Effector memory CD8-positive, alpha-beta T cell (primary cell): ENCODE measurements around the gene MTMR10.

Experiments
- ATAC-seq: fragments of 150-1000 bp; cut with Tn5 transposase; replicated peaks from 2 replicates; pipeline ENCODE4 v1.10.0; 2021; ENCODE audit warnings: mild to moderate bottlenecking, moderate library complexity
- DNase-seq, 3 experiments: peaks; one replicate each; pipeline ENCODE4 v3.0.0; 2021
- H3K27ac Mint-ChIP-seq, 2 donors: one replicate each; pipeline ENCODE4 v1.8.0; 2022; ENCODE audit warnings: mild to moderate bottlenecking in 2 of 2, mixed read lengths in 2 of 2, moderate library complexity in 2 of 2
- H3K27me3 Mint-ChIP-seq, 2 donors: one replicate each; pipeline ENCODE4 v1.8.0; 2022; ENCODE audit warnings: mixed read lengths in 2 of 2
- H3K36me3 Mint-ChIP-seq: one replicate; pipeline ENCODE4 v1.8.0; 2022; ENCODE audit warnings: mild to moderate bottlenecking, moderate library complexity, mixed read lengths; ENCODE audit not compliant: insufficient read depth
- H3K4me1 Mint-ChIP-seq, 2 donors: one replicate each; pipeline ENCODE4 v1.8.0; 2022; ENCODE audit warnings: low read depth in 2 of 2, mixed read lengths in 2 of 2
- H3K4me3 Mint-ChIP-seq, 2 donors: one replicate each; pipeline ENCODE4 v1.8.0; 2022; ENCODE audit warnings: mild to moderate bottlenecking in 2 of 2, mixed read lengths in 2 of 2, moderate library complexity in 2 of 2
- H3K9me3 Mint-ChIP-seq, 2 donors: one replicate each; pipeline ENCODE4 v1.8.0; 2022; ENCODE audit warnings: mixed read lengths in 2 of 2

MTMR10 gene

GRCh38 chr15:31024979-31025378, 33.6 kb upstream of the MTMR10 start:
- DNase-seq (no peak), ATAC-seq (no peak)
- Mint-ChIP-seq H3K4me1 (peaks cover 0 to 4% of the 10 kb centered on the region in 2 donors), H3K27me3 (peaks cover 36 to 44% of the 10 kb centered on the region in 2 donors), H3K27ac (no peak overlapping the region), H3K4me3 (no peak overlapping the region), H3K9me3 (no peaks in the 10 kb centered on the region), H3K36me3 (no peaks in the 10 kb centered on the region)

- ATAC-seq (no peak), DNase-seq (no peak)
- no peaks in the 10 kb centered on the region for H3K36me3 Mint-ChIP-seq
- no peak overlapping the region for H3K27ac Mint-ChIP-seq
- H3K27me3 Mint-ChIP-seq: peaks cover 36 to 47% of the 10 kb centered on the region in 2 donors
- peaks cover 0 to 4% of the 10 kb centered on the region in 2 donors for H3K4me1 Mint-ChIP-seq
- H3K4me3 Mint-ChIP-seq: no peak overlapping the region
- H3K9me3 Mint-ChIP-seq: no peaks in the 10 kb centered on the region
These were observed 32.9 kb upstream of the MTMR10 start for GRCh38 chr15:31024330-31024729.

- Mint-ChIP-seq H3K4me1 (peaks cover 0 to 4% of the 10 kb centered on the region in 2 donors), H3K4me3 (no peak overlapping the region), H3K36me3 (no peaks in the 10 kb centered on the region), H3K27ac (no peak overlapping the region), H3K9me3 (no peaks in the 10 kb centered on the region), H3K27me3 (peaks cover 38 to 47% of the 10 kb centered on the region in 2 donors)
- no peak for ATAC-seq
- no peak for DNase-seq
These were observed 32.4 kb upstream of the MTMR10 start for GRCh38 chr15:31023841-31024240.

GRCh38 chr15:31021067-31021665, 29.7 kb upstream of the MTMR10 start:
- ATAC-seq (no peak), DNase-seq (no peak)
- peaks cover 30 to 38% of the 10 kb centered on the region in 2 donors for H3K27me3 Mint-ChIP-seq
- no peak overlapping the region for H3K27ac Mint-ChIP-seq
- no peaks in the 10 kb centered on the region for H3K36me3 Mint-ChIP-seq
- H3K9me3 Mint-ChIP-seq: no peaks in the 10 kb centered on the region
- H3K4me1 Mint-ChIP-seq: peaks cover 0 to 4% of the 10 kb centered on the region in 2 donors
- no peak overlapping the region for H3K4me3 Mint-ChIP-seq

GRCh38 chr15:31020542-31020941, 29.1 kb upstream of the MTMR10 start:
- Mint-ChIP-seq H3K27ac (no peak overlapping the region), H3K4me3 (no peak overlapping the region), H3K36me3 (no peaks in the 10 kb centered on the region), H3K9me3 (no peaks in the 10 kb centered on the region), H3K27me3 (peaks cover 30 to 32% of the 10 kb centered on the region in 2 donors), H3K4me1 (peaks cover 0 to 4% of the 10 kb centered on the region in 2 donors)
- DNase-seq (no peak), ATAC-seq (no peak)

GRCh38 chr15:31019986-31020385, 28.6 kb upstream of the MTMR10 start:
- H3K9me3 Mint-ChIP-seq: no peaks in the 10 kb centered on the region
- H3K36me3 Mint-ChIP-seq: no peaks in the 10 kb centered on the region
- peaks cover 26 to 32% of the 10 kb centered on the region in 2 donors for H3K27me3 Mint-ChIP-seq
- no peak overlapping the region for H3K27ac Mint-ChIP-seq
- DNase-seq (no peak), ATAC-seq (no peak)
- peaks cover 0 to 4% of the 10 kb centered on the region in 2 donors for H3K4me1 Mint-ChIP-seq
- no peak overlapping the region for H3K4me3 Mint-ChIP-seq

GRCh38 chr15:31017311-31017710, 25.9 kb upstream of the MTMR10 start:
- ATAC-seq (no peak), DNase-seq (no peak)
- Mint-ChIP-seq H3K36me3 (no peaks in the 10 kb centered on the region), H3K4me3 (no peak overlapping the region), H3K4me1 (peaks cover 3 to 4% of the 10 kb centered on the region in 2 donors), H3K27ac (no peak overlapping the region), H3K9me3 (peaks cover 4 to 7% of the 10 kb centered on the region in 2 donors), H3K27me3 (peaks cover 24 to 31% of the 10 kb centered on the region in 2 donors)

GRCh38 chr15:31016446-31016915, 25.1 kb upstream of the MTMR10 start:
- ATAC-seq (no peak), DNase-seq (no peak)
- H3K36me3 Mint-ChIP-seq: no peaks in the 10 kb centered on the region
- peaks cover 23 to 32% of the 10 kb centered on the region in 2 donors for H3K27me3 Mint-ChIP-seq
- no peak overlapping the region for H3K4me3 Mint-ChIP-seq
- peaks cover 3 to 4% of the 10 kb centered on the region in 2 donors for H3K4me1 Mint-ChIP-seq
- peaks cover 4 to 15% of the 10 kb centered on the region in 2 donors for H3K9me3 Mint-ChIP-seq
- no peak overlapping the region for H3K27ac Mint-ChIP-seq

- Mint-ChIP-seq H3K4me1 (peaks cover 3 to 4% of the 10 kb centered on the region in 2 donors), H3K36me3 (no peaks in the 10 kb centered on the region), H3K9me3 (peaks cover 4 to 17% of the 10 kb centered on the region in 2 donors), H3K27me3 (peaks cover 5 to 18% of the 10 kb centered on the region in 2 donors), H3K4me3 (no peak overlapping the region), H3K27ac (no peak overlapping the region)
- ATAC-seq (no peak), DNase-seq (no peak)
These were observed 23.1 kb upstream of the MTMR10 start for GRCh38 chr15:31014608-31014925.

- DNase-seq: no peak
- H3K27me3 Mint-ChIP-seq: peaks cover 5 to 17% of the 10 kb centered on the region in 2 donors
- no peak overlapping the region for H3K4me3 Mint-ChIP-seq
- peaks cover 4 to 17% of the 10 kb centered on the region in 2 donors for H3K9me3 Mint-ChIP-seq
- no peak for ATAC-seq
- H3K4me1 Mint-ChIP-seq: peaks cover 3 to 4% of the 10 kb centered on the region in 2 donors
- no peaks in the 10 kb centered on the region for H3K36me3 Mint-ChIP-seq
- H3K27ac Mint-ChIP-seq: no peak overlapping the region
These were observed 22.6 kb upstream of the MTMR10 start for GRCh38 chr15:31013863-31014607.

GRCh38 chr15:31012455-31012854, 21.0 kb upstream of the MTMR10 start:
- Mint-ChIP-seq H3K9me3 (peaks cover 4 to 17% of the 10 kb centered on the region in 2 donors), H3K4me3 (no peak overlapping the region), H3K36me3 (no peaks in the 10 kb centered on the region), H3K27me3 (peaks cover 5 to 13% of the 10 kb centered on the region in 2 donors), H3K4me1 (peaks cover 4% of the 10 kb centered on the region in 2 donors), H3K27ac (no peak overlapping the region)
- no peak for DNase-seq
- ATAC-seq: no peak

GRCh38 chr15:31010036-31010435, 18.6 kb upstream of the MTMR10 start:
- DNase-seq (no peak), ATAC-seq (no peak)
- no peak overlapping the region for H3K27ac Mint-ChIP-seq
- H3K9me3 Mint-ChIP-seq: peaks cover 4 to 17% of the 10 kb centered on the region in 2 donors
- peaks cover 5 to 13% of the 10 kb centered on the region in 2 donors for H3K27me3 Mint-ChIP-seq
- H3K4me1 Mint-ChIP-seq: peaks cover 10% of the 10 kb centered on the region in 2 donors
- H3K36me3 Mint-ChIP-seq: no peaks in the 10 kb centered on the region
- H3K4me3 Mint-ChIP-seq: no peak overlapping the region

GRCh38 chr15:31005660-31006059, 14.2 kb upstream of the MTMR10 start:
- ATAC-seq (no peak), DNase-seq (no peak)
- H3K36me3 Mint-ChIP-seq: no peaks in the 10 kb centered on the region
- no peak overlapping the region for H3K4me3 Mint-ChIP-seq
- no peaks in the 10 kb centered on the region for H3K9me3 Mint-ChIP-seq
- H3K27me3 Mint-ChIP-seq: peaks cover 0 to 13% of the 10 kb centered on the region in 2 donors
- peaks cover 15 to 16% of the 10 kb centered on the region in 2 donors for H3K4me1 Mint-ChIP-seq
- no peak overlapping the region for H3K27ac Mint-ChIP-seq

GRCh38 chr15:31004220-31004733, 12.8 kb upstream of the MTMR10 start:
- ATAC-seq: peak; percentile 91
- Mint-ChIP-seq H3K36me3 (no peaks in the 10 kb centered on the region), H3K4me3 (peak overlapping the region; percentile 54 to 59), H3K27me3 (peaks cover 0 to 17% of the 10 kb centered on the region in 2 donors), H3K27ac (peak overlapping the region in 1 of 2 donors; percentile 18), H3K9me3 (no peaks in the 10 kb centered on the region), H3K4me1 (peaks cover 15 to 16% of the 10 kb centered on the region in 2 donors)
- peak in 1 of 3 experiments; percentile 8 for DNase-seq
